Measurements from ENCODE around the gene KIF3C. TPM values are rescaled to one million over a fixed set of nuclear protein-coding genes. Genes with fewer than 3 reads are reported as not detected.

KIF3C gene
- total and polyA plus RNA-seq, 2 of the 8 experiments (the other 6 are each of a cell fraction or from before 2014, with no cell fraction given): 13.4 to 58.1 TPM

- no peak overlapping the region for H2BK20ac ChIP-seq (ENCODE audit: low read length)
- H3K36me3 ChIP-seq (ENCODE audit: control insufficient read depth in 2 of 4, insufficient read depth in 4 of 4, low read length in 3 of 4): no peaks in the 10 kb centered on the region
- H3K23ac ChIP-seq (ENCODE audit: insufficient read length): no peak overlapping the region
- no peak overlapping the region for H3K27ac ChIP-seq (ENCODE audit: low read depth, low read length)
- no peak overlapping the region for H3K18ac ChIP-seq (ENCODE audit: extremely low read depth, low read length)
- no peak overlapping the region for H3K4ac ChIP-seq (replicated peaks; ENCODE audit: insufficient read length, low read depth, low read length)
- no peak overlapping the region for H3K4me3 ChIP-seq (ENCODE audit: extremely low read depth in 1 of 4, insufficient read depth in 2 of 4, low read depth in 3 of 4, low read length in 4 of 4)
- H3K27me3 ChIP-seq (replicated peaks in 1 of 4; ENCODE audit: control insufficient read depth in 3 of 4, extremely low read depth in 1 of 4, insufficient read depth in 3 of 4, low read length in 3 of 4): no peaks in the 10 kb centered on the region
- no peak for TF ChIP-seq NRF1 (IDR thresholded peaks at IDR 0.05; ENCODE audit: low read depth, low read length)
- TF ChIP-seq CBX5 (IDR thresholded peaks at IDR 0.05; ENCODE audit: low read depth, low read length): no peak
- TF ChIP-seq GABPA (IDR thresholded peaks at IDR 0.05; ENCODE audit: borderline replicate concordance, insufficient read depth, low read length): no peak
- TF ChIP-seq SAP30 (IDR thresholded peaks at IDR 0.05; ENCODE audit: insufficient read depth, insufficient replicate concordance, low read length): no peak
- no peak for TF ChIP-seq E2F6 (IDR thresholded peaks at IDR 0.05)
- TF ChIP-seq KDM4A (IDR thresholded peaks at IDR 0.05; ENCODE audit: low read depth, low read length, severe bottlenecking): no peak
- TF ChIP-seq CHD2 (IDR thresholded peaks at IDR 0.05; ENCODE audit: low read length): no peak
- TF ChIP-seq TCF12 (IDR thresholded peaks at IDR 0.05; ENCODE audit: low read depth, low read length): no peak
- TF ChIP-seq ZNF274 (IDR thresholded peaks at IDR 0.05; ENCODE audit: borderline replicate concordance, extremely low read depth, low read length): no peak
- H4K5ac ChIP-seq (ENCODE audit: insufficient read length, low read depth, low read length): no peak overlapping the region
- H4K20me1 ChIP-seq (replicated peaks in 1 of 2; ENCODE audit: control insufficient read depth in 1 of 2, insufficient read depth in 2 of 2, low read length in 2 of 2): no peaks in the 10 kb centered on the region
- CTCF ChIA-PET (ENCODE audit: partially characterized antibody): interaction anchor here (0.6 to 1.4 kb wide), 4 partner anchors 11 to 28 kb away, joined by 3 to 4 read pairs (median 3); no protein-coding TSS in a partner anchor
- H2BK12ac ChIP-seq (ENCODE audit: low read depth, low read length): no peak overlapping the region
- H3K4me2 ChIP-seq (ENCODE audit: insufficient read depth in 1 of 2, low read depth in 2 of 2, low read length in 2 of 2): no peak overlapping the region
- H2BK15ac ChIP-seq (ENCODE audit: low read length): no peak overlapping the region
- H3K9ac ChIP-seq (replicated peaks in 1 of 4; ENCODE audit: extremely low read depth in 1 of 4, low read depth in 3 of 4, low read length in 3 of 4): no peak overlapping the region
- no peak overlapping the region for H2BK120ac ChIP-seq (replicated peaks; ENCODE audit: low read depth, low read length)
- POLR2A ChIA-PET (ENCODE audit: partially characterized antibody): interaction anchor here (0.6 to 3.7 kb wide), 3 partner anchors 21 to 193 kb away, joined by 3 to 16 read pairs (median 3); partner anchors contain the start of gene RAB10
- H4K8ac ChIP-seq (ENCODE audit: extremely low read depth, insufficient read depth, low read length): no peak overlapping the region
- no peaks in the 10 kb centered on the region for H3K9me3 ChIP-seq (ENCODE audit: insufficient read depth in 2 of 2, low read depth in 1 of 2, low read length in 1 of 2)
- no peak overlapping the region for H3K56ac ChIP-seq (replicated peaks; ENCODE audit: insufficient read length, low read depth, low read length)
- no peak overlapping the region for H4K91ac ChIP-seq (replicated peaks; ENCODE audit: insufficient read length, low read length)
- no peak overlapping the region for H2BK5ac ChIP-seq (ENCODE audit: low read depth, low read length)
- H3K23me2 ChIP-seq (ENCODE audit: low read depth, low read length): no peaks in the 10 kb centered on the region; the same call in 1 of the 2 replicates
- FAIRE-seq: no peak
- WGBS, 2 experiments (ENCODE audit: extremely low coverage in 1 of 2, insufficient coverage in 1 of 2, insufficient read length in 1 of 2, insufficient replicate concordance in 2 of 2, low coverage in 1 of 2, low lambda C conversion rate in 2 of 2, missing lambda C conversion rate in 1 of 2): 79% methylated on average over 3 of the region's 3 CpGs; no CpG with 5 or more reads in 1 of the 2 experiments
- H2AK5ac ChIP-seq (ENCODE audit: low read depth, low read length): no peak overlapping the region
- H2AFZ ChIP-seq (ENCODE audit: low read length): no peak overlapping the region
- peaks cover 3 to 8% (median 4%) of the 10 kb centered on the region in 4 experiments; a peak in 4 of 7 replicates for H3K4me1 ChIP-seq (replicated peaks in 1 of 4; ENCODE audit: control insufficient read depth in 3 of 4, insufficient read depth in 4 of 4, low read length in 3 of 4)
- DNase-seq (ENCODE audit: low read depth in 1 of 2, low spot score in 2 of 2): no peak
- no peaks in the 10 kb centered on the region for H3K79me1 ChIP-seq (ENCODE audit: low read depth, low read length)
- H3K79me2 ChIP-seq (ENCODE audit: control insufficient read depth in 1 of 2, insufficient read depth in 2 of 2, low read length in 2 of 2): no peaks in the 10 kb centered on the region
- H3K14ac ChIP-seq (ENCODE audit: insufficient read length): no peak overlapping the region
These were observed 28.6 kb upstream of the KIF3C start for GRCh38 chr2:26010943-26011342.

Data from H1 (cell line).